Caco-2 (cell line): ENCODE results near the gene HLF. TPM values are rescaled to one million over a fixed set of nuclear protein-coding genes. Genes with fewer than 3 reads are reported as not detected.

Experiments
- BruUV-seq: library from RNA; stranded (reverse); fragments of 400-500 nt; replicated peaks from 2 replicates; lab custom pipeline; 2021; lab: Mats Ljungman, UMichigan
- CTCF ChIA-PET: fragments of 300-600 bp; sonication (Branson Sonifier 250); formaldehyde crosslinking; loops from one replicate; lab custom pipeline; 2022; ENCODE audit warnings: antibody characterized with exemption; lab: Charles Lee
- POLR2A ChIA-PET: fragments of 300-600 bp; sonication (Branson Sonifier 250); formaldehyde crosslinking; loops from one replicate; lab custom pipeline; 2022; ENCODE audit warnings: antibody characterized with exemption; lab: Charles Lee
- DNase-seq, 2 experiments: peaks; one replicate each; pipeline versions ENCODE4 v3.0.0 to v3.0.0-alpha.2; 2020 to 2022
- H3K27me3 ChIP-seq: replicated peaks from 2 replicates; pipeline ENCODE4 v1.6.0; 2011; ENCODE audit warnings: low read length; ENCODE audit not compliant: control insufficient read depth, insufficient read depth
- H3K36me3 ChIP-seq: 2 replicates; pipeline ENCODE4 v1.5.1; 2011; ENCODE audit warnings: low read length; ENCODE audit not compliant: control insufficient read depth, insufficient read depth
- H3K4me1 ChIP-seq: fragments of 250-450 bp; sonication (Bioruptor Pico); 2 replicates; pipeline ENCODE4 v1.5.1; 2020; ENCODE audit warnings: mild to moderate bottlenecking
- H3K4me3 ChIP-seq: 2 replicates; pipeline ENCODE4 v1.5.1; 2011; ENCODE audit warnings: low read depth, mild to moderate bottlenecking, control low read depth, low read length
- H3K9me3 ChIP-seq: fragments of 250-450 bp; sonication (Bioruptor Pico); 2 replicates; pipeline ENCODE4 v1.5.1; 2020; ENCODE audit warnings: mild to moderate bottlenecking, moderate library complexity
- H3K27ac Mint-ChIP-seq: one replicate; pipeline ENCODE4 v1.8.0; 2022; ENCODE audit warnings: mixed read lengths; ENCODE audit not compliant: unreplicated experiment
- H3K27me3 Mint-ChIP-seq: one replicate; pipeline ENCODE4 v1.8.0; 2022; ENCODE audit warnings: mixed read lengths; ENCODE audit not compliant: insufficient read depth, unreplicated experiment
- H3K36me3 Mint-ChIP-seq: one replicate; pipeline ENCODE4 v1.8.0; 2022; ENCODE audit warnings: mild to moderate bottlenecking, mixed read lengths; ENCODE audit not compliant: insufficient read depth, unreplicated experiment
- H3K4me1 Mint-ChIP-seq: one replicate; pipeline ENCODE4 v1.8.0; 2022; ENCODE audit warnings: low read depth, mixed read lengths; ENCODE audit not compliant: unreplicated experiment
- H3K4me3 Mint-ChIP-seq: one replicate; pipeline ENCODE4 v1.8.0; 2022; ENCODE audit warnings: mild to moderate bottlenecking, moderate library complexity, mixed read lengths; ENCODE audit not compliant: unreplicated experiment
- H3K9me3 Mint-ChIP-seq: one replicate; pipeline ENCODE4 v1.8.0; 2022; ENCODE audit warnings: mixed read lengths; ENCODE audit not compliant: unreplicated experiment
- intact Hi-C: fragments of 100-400 bp; cut with micrococcal nuclease; formaldehyde crosslinking; loops from one replicate; pipeline ENCODE4 v1.10.0; 2022; ENCODE audit not compliant: unreplicated experiment
- total RNA-seq: library from RNA; stranded (reverse); gene quantifications from 2 replicates; pipeline ENCODE4 v1.2.3, GENCODE V29; 2022
- TF ChIP-seq, protein P1 (sequence below), 2 experiments: fragments of 200-600 bp in 1 of 2; IDR thresholded peaks; 1 replicate in 1 of 2; 2 replicates in 1 of 2; pipeline versions ENCODE4 v1.5.1 to v1.8.0; 2011 to 2022; ENCODE audit warnings: antibody characterized with exemption in 1 of 2, control low read depth in 1 of 2, inconsistent platforms in 1 of 2, low read depth in 1 of 2, low read length in 1 of 2, mild to moderate bottlenecking in 1 of 2, moderate library complexity in 1 of 2; ENCODE audit not compliant: insufficient read depth in 1 of 2, severe bottlenecking in 1 of 2, unreplicated experiment in 1 of 2

Gene HLF
- total RNA-seq, 1 experiment from 2014 or later, result 19.8 TPM

DNA sequence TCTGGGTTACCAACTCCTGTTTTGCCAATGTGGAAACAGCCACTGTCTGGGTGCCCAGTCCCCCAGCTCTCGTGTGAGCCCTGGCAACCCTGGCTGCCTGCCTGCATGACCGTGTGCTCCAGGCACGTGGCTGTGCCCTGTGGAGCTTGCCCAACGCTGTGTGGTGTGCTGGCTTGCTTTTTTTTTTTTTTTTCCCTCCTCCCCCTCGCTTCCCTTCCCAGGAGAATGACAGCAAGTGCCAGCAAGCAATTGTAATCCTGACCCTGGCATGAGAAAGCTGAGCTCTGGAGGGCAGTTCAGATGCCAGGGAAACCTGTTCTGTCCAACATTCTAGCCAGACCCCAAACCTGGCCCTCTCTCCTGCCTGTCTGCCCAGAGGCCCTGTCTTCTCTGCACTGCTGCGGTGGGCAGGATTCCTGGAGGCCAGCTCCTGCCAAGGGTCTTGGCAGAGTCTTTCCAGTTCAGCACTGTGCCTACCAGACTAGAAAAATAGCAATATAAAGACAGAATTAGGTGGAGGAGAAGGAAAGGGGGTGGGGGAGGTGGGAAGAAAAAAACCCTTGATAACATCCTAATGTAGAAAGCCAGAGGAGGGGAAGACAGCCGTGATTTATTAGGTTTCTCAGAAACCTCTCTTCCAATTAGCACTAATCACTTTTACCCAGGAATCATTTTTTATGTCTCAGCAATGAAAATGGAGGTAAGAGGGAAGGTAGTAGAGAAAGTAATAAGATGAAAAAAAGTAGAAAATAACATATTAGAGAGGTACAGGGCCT lies 9.0 kb downstream of the HLF start:
- Mint-ChIP-seq H3K36me3 (peaks cover 12% of the 10 kb centered on the region), H3K4me1 (peaks cover 10% of the 10 kb centered on the region), H3K4me3 (no peak overlapping the region), H3K27ac (no peak overlapping the region), H3K27me3 (no peaks in the 10 kb centered on the region), H3K9me3 (no peaks in the 10 kb centered on the region)
- no peaks in the 10 kb centered on the region for H3K9me3 ChIP-seq
- no peak for DNase-seq
- no peak overlapping the region for H3K4me3 ChIP-seq
- TF ChIP-seq, protein P1, sequence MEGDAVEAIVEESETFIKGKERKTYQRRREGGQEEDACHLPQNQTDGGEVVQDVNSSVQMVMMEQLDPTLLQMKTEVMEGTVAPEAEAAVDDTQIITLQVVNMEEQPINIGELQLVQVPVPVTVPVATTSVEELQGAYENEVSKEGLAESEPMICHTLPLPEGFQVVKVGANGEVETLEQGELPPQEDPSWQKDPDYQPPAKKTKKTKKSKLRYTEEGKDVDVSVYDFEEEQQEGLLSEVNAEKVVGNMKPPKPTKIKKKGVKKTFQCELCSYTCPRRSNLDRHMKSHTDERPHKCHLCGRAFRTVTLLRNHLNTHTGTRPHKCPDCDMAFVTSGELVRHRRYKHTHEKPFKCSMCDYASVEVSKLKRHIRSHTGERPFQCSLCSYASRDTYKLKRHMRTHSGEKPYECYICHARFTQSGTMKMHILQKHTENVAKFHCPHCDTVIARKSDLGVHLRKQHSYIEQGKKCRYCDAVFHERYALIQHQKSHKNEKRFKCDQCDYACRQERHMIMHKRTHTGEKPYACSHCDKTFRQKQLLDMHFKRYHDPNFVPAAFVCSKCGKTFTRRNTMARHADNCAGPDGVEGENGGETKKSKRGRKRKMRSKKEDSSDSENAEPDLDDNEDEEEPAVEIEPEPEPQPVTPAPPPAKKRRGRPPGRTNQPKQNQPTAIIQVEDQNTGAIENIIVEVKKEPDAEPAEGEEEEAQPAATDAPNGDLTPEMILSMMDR (IDR thresholded peaks at IDR 0.05; ENCODE audit: insufficient read depth in 1 of 2, low read depth in 1 of 2, low read length in 1 of 2, severe bottlenecking in 1 of 2, unreplicated experiment in 1 of 2), result no peak
- no TSS peak for BruUV-seq
- CTCF ChIA-PET, result no interaction called here
- H3K27me3 ChIP-seq, result no peaks in the 10 kb centered on the region
- H3K4me1 ChIP-seq, result no peaks in the 10 kb centered on the region; the same call in 1 of the 2 replicates
- H3K36me3 ChIP-seq, result no peaks in the 10 kb centered on the region
- intact Hi-C loops, result no loop called here
- POLR2A ChIA-PET, result no interaction called here

DNA sequence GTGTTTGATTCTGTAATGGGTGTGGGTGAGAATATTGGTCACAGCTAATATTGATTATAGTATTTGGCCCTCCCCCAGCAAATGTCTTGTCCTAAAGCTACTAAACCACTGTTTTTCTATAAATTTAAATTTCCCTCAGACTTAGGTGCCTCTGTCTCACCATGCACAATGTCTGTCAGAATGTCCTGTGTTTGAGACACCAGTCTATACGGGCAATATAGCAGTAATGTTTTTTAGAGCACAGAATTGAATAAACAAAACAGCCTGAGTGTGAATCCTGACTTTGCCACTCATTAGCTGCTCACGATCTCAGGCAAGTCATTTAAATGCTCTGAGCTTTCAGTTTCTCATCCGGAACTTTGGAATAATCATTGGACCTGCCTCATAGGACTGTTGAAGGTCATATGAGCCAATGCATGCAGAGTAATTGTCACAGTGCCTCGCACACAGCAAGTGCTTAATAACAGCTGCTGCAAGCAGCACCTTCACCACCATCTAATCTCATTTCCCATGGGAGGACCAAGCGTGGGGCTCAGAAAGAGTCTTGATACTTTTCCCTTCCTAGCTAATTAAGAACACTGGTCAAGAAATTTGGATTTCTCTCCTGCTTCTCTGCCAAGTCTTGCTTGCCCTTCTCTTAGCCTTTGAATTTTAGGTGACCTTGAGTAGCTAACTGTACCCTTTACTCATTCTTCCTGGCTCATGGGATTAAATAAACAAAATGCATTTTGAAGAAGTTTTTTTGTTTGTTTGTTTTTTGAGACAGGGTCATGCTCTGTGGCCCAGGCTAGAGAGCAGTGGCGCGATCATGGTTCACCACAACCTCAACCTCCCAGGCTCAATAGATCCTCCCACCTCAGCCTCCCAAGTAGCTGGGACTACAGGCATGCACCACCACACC lies 9.8 kb downstream of the HLF start:
- CTCF ChIA-PET, result no interaction called here

More for the DNA sequence above, 9.8 kb downstream of the HLF start:
- H3K9me3 Mint-ChIP-seq, result no peaks in the 10 kb centered on the region
- no peak overlapping the region for H3K4me3 Mint-ChIP-seq
- H3K27me3 Mint-ChIP-seq, result no peaks in the 10 kb centered on the region
- no peak overlapping the region for H3K27ac Mint-ChIP-seq
- TF ChIP-seq, protein P1 (IDR thresholded peaks at IDR 0.05; ENCODE audit: insufficient read depth in 1 of 2, low read depth in 1 of 2, low read length in 1 of 2, severe bottlenecking in 1 of 2, unreplicated experiment in 1 of 2), result no peak
- POLR2A ChIA-PET, result no interaction called here
- H3K36me3 Mint-ChIP-seq, result peaks cover 12% of the 10 kb centered on the region
- Histone ChIP-seq H3K9me3 (no peaks in the 10 kb centered on the region), H3K27me3 (no peaks in the 10 kb centered on the region), H3K4me1 (no peaks in the 10 kb centered on the region; the same call in 1 of the 2 replicates), H3K4me3 (no peak overlapping the region), H3K36me3 (no peaks in the 10 kb centered on the region)
- BruUV-seq, result no TSS peak
- intact Hi-C loops, result no loop called here
- peaks cover 10% of the 10 kb centered on the region for H3K4me1 Mint-ChIP-seq
- no peak for DNase-seq
